Ovary (tissue), 9 donors: ENCODE measurements around the gene CLK3. TPM values are rescaled to one million over a fixed set of nuclear protein-coding genes. Genes with fewer than 3 reads are reported as not detected.

Source experiments
- DNase-seq, 5 donors: peaks; one replicate each; pipeline ENCODE4 v3.0.0-alpha.2; 2019 to 2020
- H3K27ac ChIP-seq, 2 donors: fragments of 200-600 bp; one replicate each; pipeline versions ENCODE4 v1.5.1 to v1.8.0; 2019 to 2022
- H3K27me3 ChIP-seq: fragments of 200-600 bp; one replicate; pipeline ENCODE4 v1.8.0; 2022
- H3K36me3 ChIP-seq: fragments of 200-600 bp; sonication (generic); one replicate; pipeline ENCODE4 v1.5.1; 2019
- H3K4me1 ChIP-seq: one replicate; pipeline ENCODE4 v1.8.1; 2013; ENCODE audit warnings: mild to moderate bottlenecking, moderate library complexity; ENCODE audit not compliant: insufficient read depth
- H3K4me3 ChIP-seq: fragments of 200-600 bp; sonication (generic); one replicate; pipeline ENCODE4 v1.5.1; 2017
- H3K9me3 ChIP-seq, 2 donors: fragments of 200-600 bp in 1 of 2; sonication (generic) in 1 of 2; one replicate each; pipeline versions ENCODE4 v1.5.1 to v1.8.1; 2013 to 2019; ENCODE audit warnings: mild to moderate bottlenecking in 1 of 2, moderate library complexity in 1 of 2
- EP300 ChIP-seq: sonication (generic); formaldehyde crosslinking; IDR thresholded peaks from one replicate; pipeline ENCODE4 v1.6.1; 2017; ENCODE audit warnings: antibody characterized with exemption
- POLR2A ChIP-seq: fragments of 450-650 bp; IDR thresholded peaks from one replicate; pipeline ENCODE4 v1.6.1; 2017; ENCODE audit warnings: antibody characterized with exemption, mild to moderate bottlenecking, moderate library complexity
- WGBS, 3 donors: extraction: QIAGEN DNeasy Blood & Tissue Kit in 1 of 3; methylation state at CpG; one replicate each; pipeline versions ENCODE4 v1.1.5 to v1.1.7; 2013 to 2017; 5-methylcytosine and 5-hydroxymethylcytosine counted together
- intact Hi-C, 4 donors: fragments of 100-400 bp; cut with DNase I; formaldehyde crosslinking; loops; one replicate each; pipeline versions ENCODE4 v1.11.0 to v1.15.1; 2022 to 2023
- polyA plus RNA-seq, 2 donors: library from polyadenylated mRNA; stranded (reverse); fragments of 200-250 nt in 1 of 2; fragments of 350-450 nt in 1 of 2; fragmentation: Illumina TruSeq in 1 of 2; extraction: RNeasy Lipid Tissue Mini Kit (QIAGEN cat#74804) in 1 of 2; gene quantifications; one replicate each; pipeline ENCODE4 v1.2.3, GENCODE V29; 2013 to 2014
- total RNA-seq, 7 donors: library from RNA; depleted of rRNA in 2 of 7; stranded (reverse); fragments of >200 nt in 2 of 7; fragmentation: NEBNext Ultra II Directional in 3 of 7; extraction: Animal tissue kit (Norgen Biotek cat#: 25700) in 3 of 7; gene quantifications; one replicate each; pipeline versions ENCODE4 v1.1.0 to v1.2.4, GENCODE V29; 2016 to 2023
- TF ChIP-seq, protein P1 (sequence below), 3 donors: fragments of 450-650 bp in 2 of 3; fragments of 200-600 bp in 1 of 3; IDR thresholded peaks; one replicate each; pipeline versions ENCODE4 v1.5.1 to v1.8.0; 2016 to 2022; ENCODE audit warnings: antibody characterized with exemption in 3 of 3, mild to moderate bottlenecking in 1 of 3
- donor health status: DM: no; HTN: no; CAD: no; lungs with moderate emphysema.
- donor health status: DM: no; HTN: no; CAD: no.
- donor health status: Bipolar disorder and iron deficiency.
- donor health status: DM: yes; HTN: yes; CAD: no.
- donor health status: DM: no; HTN: no; CAD: no.
- donor health status: DM: yes; HTN: yes; CAD: no.

Gene CLK3
- total and polyA plus RNA-seq, 9 donors = 53.2 to 110 (median 67.2) TPM

- Histone ChIP-seq H3K36me3 (no peaks in the 10 kb centered on the region), H3K4me3 (no peak overlapping the region), H3K27me3 (no peaks in the 10 kb centered on the region), H3K27ac (no peak overlapping the region), H3K4me1 (peaks cover 4% of the 10 kb centered on the region), H3K9me3 (no peaks in the 10 kb centered on the region)
- intact Hi-C loops = no loop called here
- DNase-seq = no peak
- 85 to 87% (median 87%) methylated on average over 8 of the region's 8 CpGs for WGBS, 3 donors
- TF ChIP-seq, protein P1, sequence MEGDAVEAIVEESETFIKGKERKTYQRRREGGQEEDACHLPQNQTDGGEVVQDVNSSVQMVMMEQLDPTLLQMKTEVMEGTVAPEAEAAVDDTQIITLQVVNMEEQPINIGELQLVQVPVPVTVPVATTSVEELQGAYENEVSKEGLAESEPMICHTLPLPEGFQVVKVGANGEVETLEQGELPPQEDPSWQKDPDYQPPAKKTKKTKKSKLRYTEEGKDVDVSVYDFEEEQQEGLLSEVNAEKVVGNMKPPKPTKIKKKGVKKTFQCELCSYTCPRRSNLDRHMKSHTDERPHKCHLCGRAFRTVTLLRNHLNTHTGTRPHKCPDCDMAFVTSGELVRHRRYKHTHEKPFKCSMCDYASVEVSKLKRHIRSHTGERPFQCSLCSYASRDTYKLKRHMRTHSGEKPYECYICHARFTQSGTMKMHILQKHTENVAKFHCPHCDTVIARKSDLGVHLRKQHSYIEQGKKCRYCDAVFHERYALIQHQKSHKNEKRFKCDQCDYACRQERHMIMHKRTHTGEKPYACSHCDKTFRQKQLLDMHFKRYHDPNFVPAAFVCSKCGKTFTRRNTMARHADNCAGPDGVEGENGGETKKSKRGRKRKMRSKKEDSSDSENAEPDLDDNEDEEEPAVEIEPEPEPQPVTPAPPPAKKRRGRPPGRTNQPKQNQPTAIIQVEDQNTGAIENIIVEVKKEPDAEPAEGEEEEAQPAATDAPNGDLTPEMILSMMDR (IDR thresholded peaks at IDR 0.05) = no peak
- TF ChIP-seq EP300 (no peak), POLR2A (no peak)
These were observed 47.8 kb downstream of the CLK3 start for GRCh38 chr15:74663303-74664027.

DNA sequence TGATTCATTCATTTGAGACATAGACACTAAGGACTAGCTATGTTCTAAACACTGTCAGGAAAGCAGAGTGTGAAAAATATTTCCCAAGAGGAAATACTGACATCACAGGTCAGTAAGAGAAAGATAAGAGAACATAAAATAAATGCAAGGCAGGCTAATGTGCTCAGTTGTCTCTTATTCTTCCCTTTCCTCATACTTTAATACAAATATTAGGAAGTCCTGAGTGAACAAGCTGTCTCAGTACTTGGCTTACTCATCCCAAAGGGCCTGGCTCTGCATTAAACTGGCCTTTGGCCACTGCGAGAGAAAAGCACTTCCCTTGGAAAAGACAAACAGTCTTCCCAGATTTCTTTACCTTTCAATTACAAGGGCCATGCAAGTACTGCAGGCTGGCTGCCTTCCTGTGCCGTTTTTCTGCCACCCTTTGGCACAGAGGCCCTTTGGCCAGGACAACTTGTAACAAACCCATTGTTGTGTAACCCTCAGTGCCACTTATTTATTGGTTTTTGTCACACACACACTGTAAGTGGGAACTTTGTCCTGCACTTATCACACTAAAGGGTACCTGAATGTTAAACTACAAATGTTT is 48.5 kb downstream of the CLK3 start:
- intact Hi-C loops = no loop called here
- TF ChIP-seq POLR2A = no peak
- TF ChIP-seq, protein P1 (IDR thresholded peaks at IDR 0.05) = no peak
- no peak for TF ChIP-seq EP300
- no peak overlapping the region for H3K27ac ChIP-seq
- no peak overlapping the region for H3K4me3 ChIP-seq
- peaks cover 4% of the 10 kb centered on the region for H3K4me1 ChIP-seq
- WGBS, 3 donors = 6 to 7% (median 7%) methylated on average over 2 of the region's 2 CpGs
- H3K9me3 ChIP-seq = no peaks in the 10 kb centered on the region
- no peaks in the 10 kb centered on the region for H3K27me3 ChIP-seq
- no peaks in the 10 kb centered on the region for H3K36me3 ChIP-seq
- peak in 1 of 5 donors; percentile 10 for DNase-seq

- H3K36me3 ChIP-seq = no peaks in the 10 kb centered on the region
- no peak overlapping the region for H3K4me3 ChIP-seq
- TF ChIP-seq, protein P1 (IDR thresholded peaks at IDR 0.05) = no peak
- TF ChIP-seq POLR2A = no peak
- H3K9me3 ChIP-seq = no peaks in the 10 kb centered on the region
- no peak overlapping the region for H3K27ac ChIP-seq
- intact Hi-C loops = no loop called here
- DNase-seq = no peak
- 68 to 77% (median 71%) methylated on average over 2 of the region's 2 CpGs for WGBS, 3 donors
- peaks cover 4% of the 10 kb centered on the region for H3K4me1 ChIP-seq
- no peaks in the 10 kb centered on the region for H3K27me3 ChIP-seq
These were observed 49.0 kb downstream of the CLK3 start for GRCh38 chr15:74664670-74665069.

DNA sequence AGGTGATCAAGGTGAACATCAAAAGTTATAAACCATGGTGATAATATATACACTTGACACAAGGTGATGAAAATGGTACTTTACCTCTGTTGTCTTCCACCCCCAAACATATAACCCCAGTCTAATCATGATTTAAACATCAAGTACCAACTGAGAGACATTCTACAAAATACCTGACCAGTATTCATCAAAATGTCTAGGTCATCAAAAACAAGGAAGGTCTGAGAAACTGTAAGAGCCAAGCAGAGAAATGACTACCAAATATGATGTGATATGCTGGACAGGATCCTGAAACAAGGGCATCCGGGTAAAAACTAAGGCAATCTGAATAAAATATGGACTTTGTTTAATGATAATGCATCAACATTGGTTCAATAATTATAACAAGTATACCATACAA is 52.3 kb downstream of the CLK3 start:
- H3K4me1 ChIP-seq = peaks cover 2% of the 10 kb centered on the region

More for the DNA sequence above, 52.3 kb downstream of the CLK3 start:
- Histone ChIP-seq H3K27ac (no peak overlapping the region), H3K27me3 (no peaks in the 10 kb centered on the region), H3K36me3 (no peaks in the 10 kb centered on the region), H3K9me3 (no peaks in the 10 kb centered on the region), H3K4me3 (no peak overlapping the region)
- WGBS, 3 donors = 68 to 79% (median 76%) methylated on average over 1 of the region's 1 CpG
- no peak for TF ChIP-seq EP300
- TF ChIP-seq, protein P1 (IDR thresholded peaks at IDR 0.05) = no peak
- no peak for TF ChIP-seq POLR2A
- intact Hi-C loops = no loop called here
- DNase-seq = no peak
